HG03097 (cell line): ENCODE data around the gene TERF2IP.

Source experiments
- ATAC-seq: cut with Tn5 transposase; IDR thresholded peaks from one replicate; pipeline ENCODE4 v1.9.1; 2021; ENCODE audit not compliant: unreplicated experiment, low FRiP score

Gene TERF2IP, protein sequence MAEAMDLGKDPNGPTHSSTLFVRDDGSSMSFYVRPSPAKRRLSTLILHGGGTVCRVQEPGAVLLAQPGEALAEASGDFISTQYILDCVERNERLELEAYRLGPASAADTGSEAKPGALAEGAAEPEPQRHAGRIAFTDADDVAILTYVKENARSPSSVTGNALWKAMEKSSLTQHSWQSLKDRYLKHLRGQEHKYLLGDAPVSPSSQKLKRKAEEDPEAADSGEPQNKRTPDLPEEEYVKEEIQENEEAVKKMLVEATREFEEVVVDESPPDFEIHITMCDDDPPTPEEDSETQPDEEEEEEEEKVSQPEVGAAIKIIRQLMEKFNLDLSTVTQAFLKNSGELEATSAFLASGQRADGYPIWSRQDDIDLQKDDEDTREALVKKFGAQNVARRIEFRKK

DNA sequence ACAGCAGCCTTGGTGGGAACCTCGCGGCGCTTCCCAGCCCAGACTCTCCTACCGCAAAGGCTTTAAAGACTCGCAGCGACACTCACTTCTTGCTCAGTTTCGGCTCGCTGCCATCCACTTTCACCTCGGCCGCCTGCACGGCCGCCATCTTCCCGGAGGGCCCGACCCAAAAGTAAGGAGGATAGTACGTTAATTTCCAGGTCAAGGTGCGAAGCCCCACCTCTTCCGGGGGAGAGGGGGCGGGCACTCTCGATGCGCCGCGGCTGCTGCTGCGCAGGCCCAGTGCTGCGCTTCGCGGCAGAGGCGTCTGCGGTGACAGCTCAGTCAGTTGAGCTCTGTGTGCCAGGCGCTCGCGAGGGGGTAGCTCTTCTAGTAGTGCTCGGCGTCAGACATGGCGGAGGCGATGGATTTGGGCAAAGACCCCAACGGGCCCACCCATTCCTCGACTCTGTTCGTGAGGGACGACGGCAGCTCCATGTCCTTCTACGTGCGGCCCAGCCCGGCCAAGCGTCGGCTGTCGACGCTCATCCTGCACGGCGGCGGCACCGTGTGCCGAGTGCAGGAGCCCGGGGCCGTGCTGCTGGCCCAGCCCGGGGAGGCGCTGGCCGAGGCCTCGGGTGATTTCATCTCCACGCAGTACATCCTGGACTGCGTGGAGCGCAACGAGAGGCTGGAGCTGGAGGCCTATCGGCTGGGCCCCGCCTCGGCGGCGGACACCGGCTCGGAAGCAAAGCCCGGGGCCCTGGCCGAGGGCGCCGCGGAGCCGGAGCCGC lies at the start of gene TERF2IP, which contains the start of gene KARS1:
Gene TERF2IP, plus strand, starts transcription at position 282 of the 773 bp plus-strand sequence. Its CDS starts 110 bp downstream, at position 392.
Gene KARS1, minus strand, starts transcription at position 174 of the 773 bp plus-strand sequence. Its CDS starts 26 bp downstream, at position 148.
- peak; percentile 90 for ATAC-seq

DNA sequence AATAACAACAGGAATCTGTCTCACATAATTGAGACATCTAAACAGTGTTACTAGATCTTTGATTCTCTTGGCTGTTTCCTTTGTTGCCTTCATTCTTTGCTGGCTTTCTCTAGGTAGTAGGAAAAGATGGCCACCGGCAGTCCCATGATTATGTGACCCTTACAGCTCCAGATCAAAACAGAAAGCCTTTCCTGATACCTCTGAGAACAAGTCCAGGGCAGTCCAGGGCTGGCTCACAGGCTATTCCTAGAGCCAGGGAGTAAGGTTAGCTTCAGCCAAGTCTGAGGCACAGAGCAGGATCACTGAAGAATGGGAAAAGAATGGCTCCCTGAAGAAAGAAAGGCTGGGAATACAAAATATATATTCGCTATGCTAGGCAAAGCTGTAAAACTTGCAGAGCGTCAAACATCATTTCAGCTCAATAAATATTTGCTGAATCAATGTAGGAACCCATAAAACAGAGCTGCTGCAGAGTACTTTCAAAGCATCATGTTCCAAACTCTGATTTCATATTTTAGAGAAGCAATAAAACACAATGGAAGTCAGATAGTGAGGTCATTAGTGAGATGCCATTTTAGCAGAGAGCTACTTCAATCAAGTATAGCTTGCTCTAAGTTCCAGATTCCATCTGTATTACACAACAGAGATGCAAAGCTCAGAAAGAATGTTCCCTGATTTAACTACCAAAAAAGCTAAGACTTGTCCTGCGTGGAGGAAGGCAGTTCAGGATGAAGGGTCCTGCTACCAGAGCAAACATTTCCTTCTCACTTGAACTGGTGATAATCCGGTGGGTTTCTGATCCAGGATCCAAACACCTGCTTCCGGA lies 47.9 kb upstream of the TERF2IP start:
- no peak for ATAC-seq

DNA sequence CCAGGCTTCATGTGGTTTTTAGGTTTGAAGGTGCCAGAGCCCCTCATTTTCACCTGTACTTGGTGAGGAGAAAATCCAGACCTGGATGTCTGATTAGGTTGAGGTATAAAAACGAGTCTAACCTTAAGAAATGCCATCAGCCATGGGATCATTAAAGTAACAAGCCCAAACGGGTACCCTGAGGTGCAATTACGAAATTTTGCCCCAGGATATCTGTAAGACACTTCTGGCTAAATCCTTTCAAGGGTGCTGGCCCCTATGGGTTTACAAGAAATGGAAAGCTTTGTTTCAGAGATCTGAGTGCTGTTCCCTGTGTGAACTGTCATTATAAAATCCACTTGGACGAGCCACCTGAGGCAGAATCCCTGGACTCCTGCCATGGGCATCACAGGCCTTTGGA lies 44.3 kb upstream of the TERF2IP start:
- ATAC-seq, result no peak

DNA sequence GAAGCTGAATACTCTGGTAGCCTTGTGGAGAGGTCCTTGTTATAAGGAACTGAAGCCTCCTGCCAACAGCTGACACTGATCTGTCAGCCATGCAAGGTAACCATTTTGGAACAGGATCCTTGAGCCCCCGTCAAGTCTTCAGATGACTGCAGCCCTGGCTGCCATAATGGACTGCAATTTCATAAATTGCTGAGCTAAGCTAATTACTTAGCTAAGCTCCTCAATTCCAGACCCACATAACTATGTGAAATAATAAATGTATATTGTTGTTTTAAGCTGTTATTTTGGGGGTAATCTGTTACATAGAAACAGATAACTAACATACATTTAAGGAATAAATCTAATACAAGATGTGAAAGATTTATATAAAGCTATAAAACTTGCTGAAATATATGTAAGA lies 41.1 kb upstream of the TERF2IP start:
- ATAC-seq, result no peak

DNA sequence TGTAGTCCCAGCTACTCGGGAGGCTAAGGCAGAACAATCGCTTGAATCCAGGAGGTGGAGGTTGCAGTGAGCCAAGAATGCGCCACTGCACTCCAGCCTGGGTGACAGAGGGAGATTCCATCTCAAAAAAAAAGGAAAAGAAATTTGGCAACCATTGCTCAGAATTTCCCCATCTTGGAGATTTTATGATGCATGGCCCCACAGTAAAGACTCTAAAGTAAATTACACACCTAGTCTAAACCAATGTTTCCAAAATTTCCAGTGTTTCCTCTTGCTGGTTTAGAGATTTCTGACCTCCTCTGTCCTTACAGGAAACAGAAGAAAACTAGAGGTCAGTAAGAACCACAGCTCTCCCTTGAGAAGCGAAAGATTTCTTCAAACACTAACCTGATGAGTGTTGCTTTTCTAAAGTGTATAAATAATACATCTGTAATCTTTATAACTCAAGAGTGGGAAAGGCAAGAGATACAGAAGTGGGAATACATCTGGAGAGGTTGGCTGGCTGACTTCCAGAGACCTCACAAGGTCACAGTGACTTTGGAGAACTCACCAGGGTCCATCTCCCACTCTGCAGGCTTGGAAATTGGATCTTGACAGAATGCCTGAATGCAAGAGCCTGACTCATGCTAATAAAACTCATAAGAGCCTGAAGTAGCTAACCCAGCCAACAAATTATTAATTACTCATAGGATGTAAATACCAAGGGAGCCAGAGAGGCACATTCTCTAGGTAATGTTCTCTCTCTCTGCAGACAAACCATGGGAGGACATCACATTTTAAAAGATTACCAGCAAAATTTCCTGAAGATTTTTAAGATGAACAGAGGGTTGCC lies 33.3 kb upstream of the TERF2IP start:
- no peak for ATAC-seq

DNA sequence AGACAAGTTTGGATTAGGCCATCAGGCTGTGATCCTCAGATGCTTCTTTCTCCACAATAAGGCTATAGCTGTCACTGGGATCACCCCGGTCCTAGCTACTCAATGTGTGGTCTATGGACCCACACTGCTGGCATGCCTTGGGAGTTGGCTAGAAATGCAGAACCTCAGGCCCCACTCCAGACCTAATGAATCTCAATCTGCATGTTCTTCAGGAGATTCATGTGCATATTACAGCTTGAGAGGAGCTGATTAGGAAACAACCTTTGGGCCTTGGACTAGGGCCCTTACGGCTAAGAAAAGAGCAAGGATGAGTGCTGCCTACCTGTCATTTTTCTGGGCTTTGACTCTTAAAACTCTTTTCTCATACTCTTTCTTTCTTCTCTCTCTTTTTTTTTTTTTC lies 32.0 kb upstream of the TERF2IP start:
- ATAC-seq, result no peak

DNA sequence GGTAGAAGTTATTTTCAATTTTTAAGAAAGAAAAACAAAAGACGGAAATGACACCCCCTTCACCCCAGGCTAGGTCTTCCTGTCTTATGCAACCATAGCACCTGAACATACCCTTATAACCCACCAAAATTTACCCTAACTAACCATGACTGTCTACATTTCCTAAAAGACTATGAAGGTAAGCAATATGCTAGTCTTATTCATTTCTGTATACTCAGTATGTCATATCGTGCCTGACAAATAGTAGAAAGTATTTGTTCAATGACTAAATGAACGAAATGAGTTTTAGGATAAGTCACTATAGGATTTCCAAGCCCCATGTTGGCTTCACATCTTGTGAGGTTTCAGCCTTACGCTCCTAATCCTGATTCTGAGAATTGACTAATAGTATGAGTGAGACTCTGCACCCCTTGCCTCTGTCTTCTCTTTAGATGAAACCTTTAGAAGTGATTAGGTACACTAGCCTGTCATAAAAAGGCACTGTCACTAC lies 31.0 kb upstream of the TERF2IP start:
- no peak for ATAC-seq

DNA sequence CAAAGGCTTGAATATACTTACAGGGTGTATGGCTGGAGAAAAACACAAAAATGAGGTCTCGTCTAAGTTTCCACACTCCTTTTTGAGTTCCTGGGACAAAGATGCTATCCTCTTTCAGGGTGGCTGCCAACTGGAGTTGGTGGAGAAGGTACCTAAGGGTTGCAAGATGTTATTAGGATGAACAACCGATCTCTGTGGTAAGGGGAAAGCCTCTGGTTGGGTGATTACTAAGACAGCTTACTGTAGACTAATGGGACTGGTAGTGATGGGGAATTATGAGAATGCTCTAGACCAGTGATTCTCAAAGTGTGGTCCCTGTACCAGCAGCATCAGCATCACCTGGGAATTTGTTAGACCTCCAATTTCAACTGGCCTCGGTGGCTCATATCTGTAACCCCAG lies 30.5 kb upstream of the TERF2IP start:
- no peak for ATAC-seq

DNA sequence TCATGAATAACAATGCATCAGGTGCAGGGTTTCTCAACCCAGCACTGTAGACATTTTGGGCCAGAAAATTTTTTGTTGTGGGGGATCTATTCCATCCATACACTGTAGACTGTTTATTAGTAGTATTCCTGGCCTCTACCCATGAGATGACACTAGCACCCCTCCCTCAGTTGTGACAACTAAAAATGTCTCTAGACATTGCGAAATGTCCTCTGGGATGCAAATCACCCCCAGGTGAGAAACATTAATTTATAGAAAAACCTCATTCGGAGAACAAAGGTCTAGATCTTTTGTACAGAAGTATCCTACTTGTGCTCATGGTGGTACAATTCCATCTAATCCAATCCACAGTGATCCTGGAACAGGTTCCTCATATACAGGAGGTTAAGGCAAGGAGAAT lies 28.8 kb upstream of the TERF2IP start:
- no peak for ATAC-seq

DNA sequence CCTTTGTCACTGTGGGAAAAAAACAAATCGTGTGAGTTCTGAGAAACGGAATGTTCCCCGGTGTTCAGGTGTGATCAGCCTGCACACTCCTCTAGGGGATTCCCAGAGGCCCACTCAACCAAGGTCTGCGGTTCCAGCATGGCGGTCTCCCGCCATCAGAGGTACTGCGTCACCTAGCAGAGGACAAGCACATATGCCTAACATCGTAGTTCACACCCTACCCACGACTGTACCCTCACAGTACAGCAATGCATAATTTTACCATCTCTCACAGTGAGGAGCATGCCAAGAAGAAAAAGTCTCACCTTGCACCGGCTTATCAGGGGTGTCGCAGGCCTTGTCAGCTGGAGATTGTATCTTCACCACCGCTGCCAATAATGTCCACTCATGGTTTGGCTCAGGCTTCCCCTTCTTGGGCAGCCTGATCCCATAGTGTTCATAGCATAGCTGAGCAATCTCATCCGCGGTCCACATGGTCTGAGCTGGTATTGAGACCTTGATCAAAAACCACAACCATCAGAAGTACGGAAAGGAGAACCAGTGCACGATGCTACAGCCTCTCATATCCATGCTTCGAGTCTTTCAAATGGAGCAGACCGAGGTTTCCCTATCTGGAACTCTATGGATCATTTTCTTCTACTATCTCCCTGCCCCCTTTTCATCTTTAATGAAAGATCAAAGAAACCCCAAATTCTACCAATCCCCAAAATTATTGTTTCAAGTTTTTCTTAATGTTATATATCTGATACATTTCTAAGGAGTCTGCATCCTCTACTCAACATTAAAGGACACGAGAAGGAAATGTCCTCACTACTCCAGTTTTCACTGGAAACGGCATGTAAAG lies 27.0 kb upstream of the TERF2IP start:
- no peak for ATAC-seq

DNA sequence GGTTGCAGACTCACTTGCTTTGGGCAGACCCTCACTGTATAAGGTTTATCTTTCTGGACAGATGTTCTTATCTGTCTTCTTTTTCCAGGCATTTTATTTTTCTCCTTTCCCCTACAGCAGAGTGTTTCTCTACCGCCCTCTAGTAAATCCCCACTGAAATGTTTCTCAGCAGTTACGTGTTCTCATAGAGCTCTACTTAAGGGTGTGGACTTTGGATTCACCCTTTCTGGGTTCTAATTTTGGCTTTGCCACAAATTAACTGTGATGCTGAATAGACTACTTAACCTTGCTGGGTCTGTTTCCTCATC lies 26.4 kb upstream of the TERF2IP start:
- no peak for ATAC-seq

DNA sequence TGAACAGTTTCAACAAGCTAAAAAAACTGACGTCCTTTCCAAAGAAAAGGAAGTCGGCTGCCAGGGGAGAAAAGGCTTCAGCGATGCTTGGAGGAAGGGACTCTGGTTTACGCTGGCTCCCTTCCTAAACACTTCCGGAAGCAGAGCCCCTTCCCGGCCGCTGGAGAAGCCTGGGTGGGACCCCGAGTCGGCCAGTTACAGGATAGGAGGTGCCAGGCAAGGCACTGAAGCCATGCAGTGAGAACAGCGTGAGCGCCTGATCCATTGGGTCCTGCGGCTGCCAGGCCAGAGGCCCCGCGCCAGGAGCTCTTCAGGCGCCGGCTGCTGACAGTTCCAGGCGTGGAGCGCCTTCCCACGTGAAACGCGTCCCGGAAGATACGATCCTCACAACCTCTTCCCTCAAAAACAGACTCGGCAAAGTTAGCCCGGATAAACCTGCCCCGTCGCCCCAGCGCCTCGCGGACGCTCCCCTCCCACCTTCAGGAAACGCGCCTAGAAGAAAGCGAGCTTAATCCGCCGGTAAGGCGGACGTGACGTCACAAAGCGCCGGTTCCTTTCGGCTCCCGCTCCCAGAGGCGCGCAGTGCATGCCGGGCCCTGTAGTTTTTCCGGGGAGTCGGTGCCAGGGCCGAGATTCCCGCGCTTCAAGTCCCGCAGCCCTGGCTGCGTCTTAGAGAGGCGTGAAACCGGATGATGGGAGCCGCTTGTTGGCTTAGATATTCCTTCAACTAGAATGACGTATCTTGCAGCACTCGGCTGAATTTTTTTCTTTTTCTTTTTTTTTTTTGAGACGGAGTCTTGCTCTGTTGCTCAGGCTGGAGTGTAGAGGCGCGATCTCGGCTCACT lies 24.6 kb upstream of the TERF2IP start, which contains the start of gene ADAT1:
Gene ADAT1, minus strand, starts transcription at position 521 of the 845 bp plus-strand sequence. CDS start 2,482 bp downstream, outside the sequence.
- peak; percentile 91 for ATAC-seq

DNA sequence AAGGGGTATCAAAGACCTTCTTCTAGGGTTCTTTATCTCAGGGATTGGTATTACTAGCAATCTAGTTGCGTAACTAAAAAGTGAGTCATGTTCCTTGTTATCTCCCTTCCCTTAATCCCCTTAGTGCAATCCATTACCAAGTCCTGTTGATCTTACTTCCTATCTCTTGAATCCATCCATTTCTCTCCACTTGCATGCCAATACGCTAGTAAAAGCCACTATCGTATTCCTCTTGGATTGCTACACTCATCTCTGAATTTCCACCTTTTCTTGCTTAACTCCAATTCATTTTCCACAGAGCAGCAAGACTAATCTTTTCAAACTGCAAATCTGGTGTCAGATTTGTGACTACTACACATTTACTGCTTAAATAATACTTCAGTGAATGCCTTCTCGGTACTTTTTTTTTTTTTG lies 22.6 kb upstream of the TERF2IP start:
- no peak for ATAC-seq

DNA sequence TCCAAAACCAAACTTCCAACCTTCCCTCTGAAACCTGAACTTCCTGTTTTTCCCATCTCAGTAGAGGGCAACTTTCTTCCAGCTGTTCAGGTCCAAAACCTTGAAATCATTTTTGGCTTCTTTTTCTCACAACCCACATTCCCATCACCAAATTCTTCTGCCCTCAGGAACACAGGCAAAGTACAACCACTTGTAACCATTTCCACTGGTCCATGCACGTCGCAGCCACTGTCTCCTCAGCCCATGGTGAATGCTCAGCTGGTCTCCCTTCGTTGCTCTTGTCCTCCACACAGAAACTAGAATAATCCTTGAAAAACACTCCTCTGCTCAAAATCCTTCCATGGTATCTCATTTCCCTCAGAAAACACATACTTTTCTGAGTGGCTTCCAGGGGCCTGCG lies 20.8 kb upstream of the TERF2IP start:
- ATAC-seq, result no peak

DNA sequence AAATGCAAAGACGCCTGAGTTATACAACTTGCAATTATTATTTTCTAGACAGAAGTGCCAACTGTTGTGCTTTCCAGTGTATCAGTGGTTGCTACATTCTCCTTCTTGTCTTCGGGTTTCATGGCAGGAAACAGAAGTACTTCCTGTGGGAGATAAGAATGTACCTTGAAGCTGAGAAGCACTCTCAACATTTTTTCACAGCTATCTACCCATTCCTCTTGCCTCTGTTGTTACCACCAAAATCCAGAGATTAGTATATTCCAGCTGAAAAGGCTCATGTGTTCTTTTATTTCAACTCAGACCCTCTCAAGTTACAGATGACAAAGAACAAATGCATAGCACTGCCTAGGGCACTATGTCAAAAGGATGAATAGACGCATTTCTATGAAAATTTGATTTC lies 19.7 kb upstream of the TERF2IP start:
- ATAC-seq, result no peak

DNA sequence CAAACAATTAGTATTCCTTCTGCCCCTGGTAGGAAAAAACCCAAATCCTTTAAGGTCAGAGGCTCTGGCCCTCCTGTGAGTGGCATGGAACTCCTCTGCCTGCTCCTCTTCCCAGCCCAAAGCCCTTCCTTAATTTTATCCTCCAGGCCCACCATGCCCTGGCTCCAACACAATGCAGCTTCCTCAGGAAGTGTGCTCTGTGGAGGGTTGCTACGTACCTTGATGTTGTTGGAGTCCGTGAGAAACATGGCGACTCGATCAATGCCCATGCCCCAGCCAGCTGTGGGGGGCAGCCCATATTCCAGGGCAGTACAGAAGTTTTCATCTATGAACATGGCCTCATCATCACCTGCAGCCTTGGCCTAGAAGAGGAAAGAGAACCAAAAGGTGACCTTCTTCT lies 19.2 kb upstream of the TERF2IP start:
- ATAC-seq, result no peak

DNA sequence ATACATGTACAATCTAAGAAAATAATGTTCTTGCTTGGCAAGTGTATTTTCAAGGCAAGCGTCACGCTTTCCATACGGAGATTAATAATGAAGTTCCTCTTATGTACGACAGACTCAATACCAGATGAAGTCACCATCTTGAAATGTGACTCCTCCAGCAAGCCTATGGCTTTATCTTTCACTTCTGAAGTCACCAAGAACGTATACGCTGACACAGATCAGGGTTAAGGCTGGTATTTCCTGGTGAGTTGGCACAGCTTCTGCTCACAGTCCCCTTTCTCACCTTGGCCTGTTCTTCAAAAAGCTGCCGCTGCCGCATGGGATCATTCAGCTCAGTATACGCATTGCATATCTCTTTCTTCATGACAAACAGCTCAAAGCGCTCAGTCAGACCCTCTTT lies 18.4 kb upstream of the TERF2IP start:
- no peak for ATAC-seq

DNA sequence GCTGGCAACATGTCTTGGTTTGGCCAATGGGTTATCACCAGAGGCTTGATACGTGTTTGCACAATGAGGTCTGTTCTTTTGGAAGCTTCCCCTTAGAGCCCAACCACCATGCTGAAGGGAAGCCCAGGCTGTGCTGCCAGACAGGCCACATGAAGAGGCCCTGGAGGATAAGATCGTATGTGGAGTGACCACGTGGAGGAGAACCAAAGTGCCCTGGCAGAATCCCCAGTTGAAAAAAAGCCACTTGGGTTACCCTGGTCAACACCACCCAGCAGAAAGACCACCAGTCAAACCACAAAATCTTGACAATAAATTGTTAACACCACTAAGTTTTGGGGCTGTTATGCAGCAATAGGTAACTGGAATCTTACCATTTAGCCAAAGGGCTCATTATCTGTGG lies 17.5 kb upstream of the TERF2IP start:
- no peak for ATAC-seq
